ENCODE measurements around the gene HSPA5.

Gene HSPA5

GRCh38 chr9:125261501-125262293 lies 20.6 kb upstream of the HSPA5 start, which contains the start of gene GAPVD1:
Gene GAPVD1 (plus strand): TSS chr9:125261826. CDS start chr9:125298922, 37,096 bp downstream.
- TF ChIP-seq CTCF (IDR thresholded peaks at IDR 0.05; ENCODE audit: insufficient read depth, low read length, poor library complexity, severe bottlenecking) = no peak
- DNase-seq (ENCODE audit: extremely low read depth, insufficient read length) = peak; percentile 98
- Histone ChIP-seq H3K36me3 (ENCODE audit: control insufficient read depth, insufficient read depth, low read length) (no peaks in the 10 kb centered on the region), H3K4me3 (replicated peaks; ENCODE audit: low read depth, low read length) (peak within 1 kb of the TSS; percentile 98), H3K27me3 (replicated peaks; ENCODE audit: control insufficient read depth, insufficient read depth, low read length) (no peaks in the 10 kb centered on the region)

GRCh38 chr9:125260561-125260960 lies 19.4 kb upstream of the HSPA5 start:
- no peak for DNase-seq (ENCODE audit: extremely low read depth, insufficient read length)
- no peak for TF ChIP-seq CTCF (IDR thresholded peaks at IDR 0.05; ENCODE audit: insufficient read depth, low read length, poor library complexity, severe bottlenecking)
- no peak overlapping the region for H3K4me3 ChIP-seq (replicated peaks; ENCODE audit: low read depth, low read length)
- no peaks in the 10 kb centered on the region for H3K27me3 ChIP-seq (replicated peaks; ENCODE audit: control insufficient read depth, insufficient read depth, low read length)
- H3K36me3 ChIP-seq (ENCODE audit: control insufficient read depth, insufficient read depth, low read length) = no peaks in the 10 kb centered on the region

GRCh38 chr9:125258832-125259534 lies 17.8 kb upstream of the HSPA5 start:
- DNase-seq (ENCODE audit: extremely low read depth, insufficient read length) = no peak
- no peaks in the 10 kb centered on the region for H3K36me3 ChIP-seq (ENCODE audit: control insufficient read depth, insufficient read depth, low read length)
- no peak overlapping the region for H3K4me3 ChIP-seq (replicated peaks; ENCODE audit: low read depth, low read length)
- no peaks in the 10 kb centered on the region for H3K27me3 ChIP-seq (replicated peaks; ENCODE audit: control insufficient read depth, insufficient read depth, low read length)
- no peak for TF ChIP-seq CTCF (IDR thresholded peaks at IDR 0.05; ENCODE audit: insufficient read depth, low read length, poor library complexity, severe bottlenecking)

GRCh38 chr9:125258160-125258785 lies 17.1 kb upstream of the HSPA5 start:
- H3K4me3 ChIP-seq (replicated peaks; ENCODE audit: low read depth, low read length) = no peak overlapping the region
- no peaks in the 10 kb centered on the region for H3K36me3 ChIP-seq (ENCODE audit: control insufficient read depth, insufficient read depth, low read length)
- H3K27me3 ChIP-seq (replicated peaks; ENCODE audit: control insufficient read depth, insufficient read depth, low read length) = no peaks in the 10 kb centered on the region
- no peak for DNase-seq (ENCODE audit: extremely low read depth, insufficient read length)
- TF ChIP-seq CTCF (IDR thresholded peaks at IDR 0.05; ENCODE audit: insufficient read depth, low read length, poor library complexity, severe bottlenecking) = no peak

GRCh38 chr9:125255781-125256391 lies 14.7 kb upstream of the HSPA5 start:
- Histone ChIP-seq H3K36me3 (ENCODE audit: control insufficient read depth, insufficient read depth, low read length) (no peaks in the 10 kb centered on the region), H3K27me3 (replicated peaks; ENCODE audit: control insufficient read depth, insufficient read depth, low read length) (no peaks in the 10 kb centered on the region), H3K4me3 (replicated peaks; ENCODE audit: low read depth, low read length) (no peak overlapping the region)
- TF ChIP-seq CTCF (IDR thresholded peaks at IDR 0.05; ENCODE audit: insufficient read depth, low read length, poor library complexity, severe bottlenecking) = peak; percentile 38
- DNase-seq (ENCODE audit: extremely low read depth, insufficient read length) = no peak
